Type B pancreatic cell (in vitro differentiated cells): Measurements from ENCODE around the gene UBE2F. TPM values are rescaled to one million over a fixed set of nuclear protein-coding genes. Genes with fewer than 3 reads are reported as not detected.
"Not testable (repeated sequence)": the region's sequence is repeated elsewhere in the genome, so short reads cannot be mapped to it uniquely, and the experiment has no call there.

Experiments used
- DNase-seq: peaks from one replicate; pipeline ENCODE4 v3.0.0; 2021; ENCODE audit warnings: mixed read lengths; ENCODE audit not compliant: unreplicated experiment; ENCODE audit errors: extremely low spot score
- H3K27ac Mint-ChIP-seq: 2 replicates; pipeline ENCODE4 v1.8.0; 2021; ENCODE audit warnings: mild to moderate bottlenecking, mixed read lengths
- H3K27me3 Mint-ChIP-seq: 2 replicates; pipeline ENCODE4 v1.8.0; 2021; ENCODE audit warnings: mixed read lengths
- H3K36me3 Mint-ChIP-seq: 2 replicates; pipeline ENCODE4 v1.8.0; 2021; ENCODE audit warnings: mixed read lengths
- H3K4me1 Mint-ChIP-seq: one replicate; pipeline ENCODE4 v1.8.0; 2021; ENCODE audit warnings: mixed read lengths; ENCODE audit not compliant: unreplicated experiment
- H3K4me3 Mint-ChIP-seq: 2 replicates; pipeline ENCODE4 v1.8.0; 2021; ENCODE audit warnings: mild to moderate bottlenecking, mixed read lengths
- H3K9me3 Mint-ChIP-seq: 2 replicates; pipeline ENCODE4 v1.8.0; 2021; ENCODE audit warnings: mixed read lengths
- total RNA-seq: library from RNA; stranded (reverse); gene quantifications from 2 replicates; pipeline ENCODE4 v1.2.1, GENCODE V29; 2021; ENCODE audit warnings: low replicate concordance
- TF ChIP-seq, protein P1 (sequence below): fragments of 200-600 bp; sonication (generic); conservative IDR thresholded peaks from 2 replicates; pipeline ENCODE4 v1.5.0; 2021; ENCODE audit warnings: antibody characterized with exemption, mild to moderate bottlenecking

UBE2F gene
- total RNA-seq, 1 donor from 2014 or later, result 43.1 TPM

DNA sequence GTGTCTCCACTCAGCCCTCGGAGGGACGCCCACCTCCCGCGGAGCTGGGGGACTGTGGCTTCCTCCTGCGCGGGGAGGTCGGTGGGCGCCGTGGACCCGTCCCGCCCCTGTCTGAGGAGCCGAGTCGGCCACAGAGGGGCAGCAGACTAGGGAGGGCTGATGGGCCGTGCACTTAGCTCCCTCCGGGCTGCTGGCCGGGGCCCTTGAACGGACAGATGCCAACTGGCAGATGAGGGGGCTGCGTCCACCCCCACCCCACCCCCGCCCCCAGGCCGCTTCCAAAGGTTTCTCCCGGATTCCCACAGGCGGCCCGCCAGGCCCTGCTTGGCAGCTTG, 10.4 kb upstream of the UBE2F start:
- peaks cover 49% of the 10 kb centered on the region for H3K27me3 Mint-ChIP-seq
- TF ChIP-seq, protein P1, sequence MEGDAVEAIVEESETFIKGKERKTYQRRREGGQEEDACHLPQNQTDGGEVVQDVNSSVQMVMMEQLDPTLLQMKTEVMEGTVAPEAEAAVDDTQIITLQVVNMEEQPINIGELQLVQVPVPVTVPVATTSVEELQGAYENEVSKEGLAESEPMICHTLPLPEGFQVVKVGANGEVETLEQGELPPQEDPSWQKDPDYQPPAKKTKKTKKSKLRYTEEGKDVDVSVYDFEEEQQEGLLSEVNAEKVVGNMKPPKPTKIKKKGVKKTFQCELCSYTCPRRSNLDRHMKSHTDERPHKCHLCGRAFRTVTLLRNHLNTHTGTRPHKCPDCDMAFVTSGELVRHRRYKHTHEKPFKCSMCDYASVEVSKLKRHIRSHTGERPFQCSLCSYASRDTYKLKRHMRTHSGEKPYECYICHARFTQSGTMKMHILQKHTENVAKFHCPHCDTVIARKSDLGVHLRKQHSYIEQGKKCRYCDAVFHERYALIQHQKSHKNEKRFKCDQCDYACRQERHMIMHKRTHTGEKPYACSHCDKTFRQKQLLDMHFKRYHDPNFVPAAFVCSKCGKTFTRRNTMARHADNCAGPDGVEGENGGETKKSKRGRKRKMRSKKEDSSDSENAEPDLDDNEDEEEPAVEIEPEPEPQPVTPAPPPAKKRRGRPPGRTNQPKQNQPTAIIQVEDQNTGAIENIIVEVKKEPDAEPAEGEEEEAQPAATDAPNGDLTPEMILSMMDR, result no peak
- no peak overlapping the region for H3K4me3 Mint-ChIP-seq

DNA sequence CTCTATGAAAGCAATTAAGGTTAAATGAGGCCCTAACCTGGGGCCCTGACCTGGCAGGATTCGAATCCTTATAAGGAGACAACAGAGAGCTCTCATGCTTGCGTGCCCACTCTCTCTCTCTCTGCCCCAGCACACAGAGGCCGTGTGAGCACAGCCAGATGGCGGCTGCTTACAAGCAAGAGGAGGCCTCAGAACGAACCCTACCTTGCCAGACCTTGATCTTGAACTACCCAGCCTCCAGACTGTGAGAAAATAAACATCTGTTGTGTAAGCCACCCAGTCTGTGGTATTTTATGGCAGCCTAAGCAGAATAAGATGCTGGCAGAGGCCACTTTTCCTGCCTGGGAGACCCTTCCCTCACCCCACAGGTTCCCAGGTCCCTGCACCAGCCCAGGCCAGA, 5.2 kb upstream of the UBE2F start:
- Mint-ChIP-seq H3K4me1 (peaks cover 4% of the 10 kb centered on the region), H3K4me3 (no peak overlapping the region), H3K27me3 (peaks cover 25% of the 10 kb centered on the region), H3K36me3 (no peaks in the 10 kb centered on the region), H3K27ac (no peak overlapping the region), H3K9me3 (peaks cover 7% of the 10 kb centered on the region)
- no peak for DNase-seq
- TF ChIP-seq, protein P1, result no peak

More for the DNA sequence above, 10.4 kb upstream of the UBE2F start:
- DNase-seq, result no peak
- Mint-ChIP-seq H3K36me3 (no peaks in the 10 kb centered on the region), H3K9me3 (no peaks in the 10 kb centered on the region), H3K4me1 (no peaks in the 10 kb centered on the region), H3K27ac (no peak overlapping the region)

DNA sequence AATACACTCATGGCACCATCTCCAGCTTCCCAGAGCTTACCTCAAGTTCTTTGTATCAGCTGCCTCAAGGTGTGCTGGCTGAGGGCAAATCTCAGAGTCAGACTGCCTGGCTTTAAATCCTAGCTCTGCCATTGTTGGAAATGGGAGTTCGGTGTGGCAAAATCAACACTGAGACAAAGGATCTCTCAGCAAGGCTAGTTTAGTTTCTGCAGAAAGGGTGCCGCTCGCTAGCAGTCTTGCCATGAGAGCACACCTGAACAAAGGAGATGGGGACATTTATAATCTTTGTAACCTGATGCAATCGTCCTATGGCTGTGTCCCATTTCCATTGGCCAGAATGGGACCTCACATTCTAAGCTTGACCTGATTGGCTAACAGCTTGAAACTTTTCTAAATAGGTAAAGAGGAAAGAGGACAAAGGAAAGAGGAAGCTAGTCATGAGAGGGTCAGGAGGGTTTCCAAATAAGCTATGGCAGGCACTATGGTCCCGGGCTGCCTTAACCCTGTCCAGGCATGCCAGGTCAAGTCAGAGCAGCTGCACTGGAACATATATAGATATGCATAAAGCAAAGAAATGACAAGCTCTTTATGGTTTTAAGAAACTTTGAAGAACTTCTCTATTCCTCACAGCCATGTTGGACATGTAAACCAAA, 4.3 kb upstream of the UBE2F start:
- Mint-ChIP-seq H3K27ac (no peak overlapping the region), H3K4me1 (peaks cover 4% of the 10 kb centered on the region), H3K36me3 (no peaks in the 10 kb centered on the region), H3K27me3 (peaks cover 15% of the 10 kb centered on the region), H3K9me3 (peaks cover 7% of the 10 kb centered on the region), H3K4me3 (no peak overlapping the region)
- TF ChIP-seq, protein P1, result no peak
- DNase-seq, result no peak

DNA sequence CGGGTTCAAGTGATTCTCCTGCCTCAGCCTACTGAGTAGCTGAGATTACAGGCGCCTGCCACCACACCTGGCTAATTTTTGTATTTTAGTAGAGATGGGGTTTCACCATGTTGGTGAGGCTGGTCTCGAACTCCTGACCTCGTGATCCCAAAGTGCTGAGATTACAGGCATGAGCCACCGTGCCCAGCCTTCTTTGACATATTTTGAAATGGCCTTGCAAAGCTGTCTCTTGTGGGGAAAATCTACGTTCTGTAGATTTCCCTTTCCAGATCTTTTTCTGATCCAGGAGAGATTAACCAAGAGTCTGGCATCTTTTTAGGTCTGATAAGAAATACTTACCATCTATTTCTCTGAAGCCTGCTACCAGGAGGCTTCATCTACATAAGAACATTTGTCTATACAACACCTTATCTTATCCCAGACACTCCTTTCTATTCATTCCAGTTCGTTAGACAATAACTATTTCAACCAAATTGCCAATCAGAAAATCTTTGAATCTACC, 3.3 kb upstream of the UBE2F start:
- H3K4me3 Mint-ChIP-seq, H3K9me3 Mint-ChIP-seq, DNase-seq, H3K36me3 Mint-ChIP-seq, H3K27ac Mint-ChIP-seq: not testable (repeated sequence)
- Mint-ChIP-seq H3K27me3 (peaks cover 10% of the 10 kb centered on the region), H3K4me1 (peaks cover 12% of the 10 kb centered on the region)

DNA sequence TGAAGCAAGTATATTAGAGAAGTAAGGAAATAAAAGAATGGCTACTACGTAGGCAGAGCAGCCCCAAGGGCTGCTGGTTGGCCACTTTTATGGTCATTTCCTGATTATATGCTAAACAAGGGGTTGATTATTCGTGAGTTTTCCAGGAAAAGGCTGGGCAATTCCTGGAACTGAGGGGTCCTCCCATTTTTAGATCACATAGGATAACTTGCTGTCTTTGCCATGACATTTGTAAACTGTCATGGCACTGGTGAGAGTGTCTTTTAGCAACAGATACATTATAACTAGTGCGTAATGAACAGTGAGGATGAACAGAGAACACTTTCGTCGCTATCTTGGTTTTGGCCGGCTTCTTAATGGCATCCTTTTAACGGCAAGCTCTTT, 2.6 kb upstream of the UBE2F start:
- Mint-ChIP-seq H3K36me3 (no peaks in the 10 kb centered on the region), H3K4me3 (no peak overlapping the region), H3K9me3 (peaks cover 7% of the 10 kb centered on the region), H3K4me1 (peaks cover 18% of the 10 kb centered on the region), H3K27ac (no peak overlapping the region), H3K27me3 (peaks cover 4% of the 10 kb centered on the region)
- DNase-seq, result no peak
- TF ChIP-seq, protein P1, result no peak

DNA sequence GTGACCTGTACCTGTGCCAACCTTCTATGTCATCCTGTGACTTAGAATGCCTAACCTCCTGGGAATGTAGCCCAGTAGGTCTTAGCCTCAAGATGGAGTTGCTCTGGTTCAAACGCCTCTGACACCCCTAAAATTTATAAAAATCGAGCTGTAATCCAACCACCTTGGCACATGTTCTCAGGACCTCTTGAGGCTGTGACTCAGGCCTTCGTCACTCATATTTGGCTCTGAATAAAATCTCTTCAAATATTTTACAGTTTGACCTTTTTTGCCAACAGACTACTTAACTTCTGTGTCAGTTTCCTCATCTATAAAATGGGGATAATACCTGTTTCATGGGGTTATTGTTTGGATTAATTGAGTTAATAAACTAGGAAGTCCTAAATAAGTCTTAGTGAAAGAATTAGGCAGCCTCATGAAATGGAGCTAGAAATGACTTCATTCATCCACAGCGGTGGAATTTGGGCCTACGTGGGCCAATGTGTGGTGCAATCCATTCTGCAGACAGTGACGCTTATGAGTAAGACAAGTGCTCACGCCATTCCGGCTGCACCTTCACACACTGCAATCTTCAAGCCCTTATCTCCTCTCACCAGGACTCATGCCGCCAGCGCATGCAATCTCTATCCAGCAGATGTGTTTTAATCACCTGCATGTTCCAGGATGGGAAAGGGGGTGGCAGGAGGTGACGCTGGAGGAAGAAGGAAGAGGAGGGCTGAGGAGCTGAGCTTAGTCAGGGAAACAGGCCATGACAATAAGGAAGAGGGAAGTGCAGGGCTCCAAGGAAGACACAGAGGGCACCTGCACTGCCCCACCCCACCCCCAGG, 2.0 kb upstream of the UBE2F start:
- no peak for DNase-seq
- Mint-ChIP-seq H3K36me3 (no peaks in the 10 kb centered on the region), H3K4me1 (peaks cover 24% of the 10 kb centered on the region), H3K27ac (peak overlapping the region; percentile 48), H3K9me3 (peaks cover 7% of the 10 kb centered on the region), H3K27me3 (no peaks in the 10 kb centered on the region), H3K4me3 (peak overlapping the region; percentile 55)
- TF ChIP-seq, protein P1, result no peak

DNA sequence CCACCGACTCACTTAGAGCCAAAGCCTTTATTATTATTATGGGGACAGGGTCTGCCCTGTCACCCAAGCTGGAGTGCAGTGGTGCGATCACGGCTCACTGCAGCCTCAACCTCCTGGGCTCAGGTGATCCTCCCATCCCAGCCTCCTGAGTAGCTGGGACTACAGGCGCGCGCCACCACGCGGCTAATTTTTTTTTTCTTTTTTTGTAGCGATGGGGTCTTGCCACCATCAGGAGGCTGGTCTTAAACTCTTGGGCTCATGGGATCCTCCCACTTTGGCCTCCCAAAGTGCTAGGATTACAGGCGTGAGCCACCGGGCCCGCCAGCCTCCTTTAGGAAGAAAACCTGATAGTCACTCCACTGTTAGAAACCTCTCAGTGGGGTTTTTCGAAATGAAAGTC, 970 bp upstream of the UBE2F start:
- peak overlapping the region; percentile 84 for H3K27ac Mint-ChIP-seq
- not testable (repeated sequence) for H3K27me3 Mint-ChIP-seq, H3K36me3 Mint-ChIP-seq, DNase-seq, H3K9me3 Mint-ChIP-seq
- peak overlapping the region; percentile 90 for H3K4me3 Mint-ChIP-seq
- H3K4me1 Mint-ChIP-seq, result peaks cover 31% of the 10 kb centered on the region
